T-helper 2 cell treated with Interferon-gamma antibody and Interleukin-4, amounts not matched to agents 5 μg/mL and 100 μg/mL, for 36 hours (primary cell): Measurements from ENCODE around the gene RIMBP2.

Experiments used
- DNase-seq: peaks from one replicate; pipeline ENCODE4 v3.0.0; 2021; ENCODE audit warnings: low spot score
- H3K27ac Mint-ChIP-seq: one replicate; pipeline ENCODE4 v1.8.0; 2021; ENCODE audit warnings: mild to moderate bottlenecking, mixed read lengths
- H3K27me3 Mint-ChIP-seq: one replicate; pipeline ENCODE4 v1.8.0; 2021; ENCODE audit warnings: low read depth, mixed read lengths
- H3K36me3 Mint-ChIP-seq: one replicate; pipeline ENCODE4 v1.8.0; 2021; ENCODE audit warnings: low read depth, mixed read lengths
- H3K4me1 Mint-ChIP-seq: one replicate; pipeline ENCODE4 v1.8.0; 2021; ENCODE audit warnings: low read depth, mixed read lengths
- H3K4me3 Mint-ChIP-seq: one replicate; pipeline ENCODE4 v1.8.0; 2022; ENCODE audit warnings: mild to moderate bottlenecking, moderate library complexity, mixed read lengths
- H3K9me3 Mint-ChIP-seq: one replicate; pipeline ENCODE4 v1.8.0; 2021; ENCODE audit warnings: mixed read lengths

The RIMBP2 gene

DNA sequence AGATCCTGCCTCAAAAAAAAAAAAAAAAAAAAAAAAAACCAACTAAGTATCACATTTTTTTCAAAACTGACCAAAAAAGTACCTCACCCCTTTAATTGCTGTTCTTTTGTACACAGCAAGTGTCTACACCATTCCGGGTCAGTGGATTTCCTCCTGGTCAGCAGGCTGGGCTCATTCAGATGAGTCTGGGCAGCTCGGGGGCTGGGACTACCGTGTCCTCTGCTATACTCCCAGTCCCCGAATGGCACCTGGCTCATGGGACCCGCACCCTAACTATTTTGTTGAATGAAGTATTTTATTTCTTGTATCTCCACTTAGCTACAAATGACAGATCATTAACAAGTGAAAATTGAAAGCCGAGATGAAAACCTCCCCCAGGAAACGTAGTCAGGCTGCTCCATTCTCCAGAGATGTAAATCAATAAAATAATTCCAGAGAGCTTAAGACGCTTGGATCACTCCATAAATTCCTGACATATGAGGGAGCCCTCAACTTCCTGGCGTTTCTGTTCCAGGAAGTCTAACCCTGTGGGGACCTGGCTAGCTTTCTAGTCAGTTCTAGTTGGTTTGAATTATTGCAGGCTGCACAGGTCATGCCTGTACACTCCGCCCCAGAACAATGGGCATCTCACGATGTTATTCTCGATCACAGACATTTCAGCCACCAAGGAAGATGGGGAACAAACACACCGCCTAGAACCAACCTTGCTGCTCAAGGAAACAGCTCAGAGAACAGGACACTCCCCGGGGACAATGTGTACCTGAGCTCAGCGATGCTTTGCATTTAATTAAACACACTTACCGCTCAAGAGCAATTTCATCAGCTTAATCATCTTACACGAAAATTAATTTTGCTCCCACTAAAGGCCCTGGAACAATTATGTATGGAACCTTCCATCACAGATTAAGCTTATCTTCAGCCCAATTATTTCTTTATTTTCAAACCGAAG is 76.3 kb downstream of the RIMBP2 start:
- H3K4me1 Mint-ChIP-seq, result no peaks in the 10 kb centered on the region
- H3K36me3 Mint-ChIP-seq, result no peaks in the 10 kb centered on the region
- H3K9me3 Mint-ChIP-seq, result no peaks in the 10 kb centered on the region
- H3K4me3 Mint-ChIP-seq, result no peak overlapping the region
- no peak for DNase-seq
- no peak overlapping the region for H3K27ac Mint-ChIP-seq
- H3K27me3 Mint-ChIP-seq, result no peaks in the 10 kb centered on the region

DNA sequence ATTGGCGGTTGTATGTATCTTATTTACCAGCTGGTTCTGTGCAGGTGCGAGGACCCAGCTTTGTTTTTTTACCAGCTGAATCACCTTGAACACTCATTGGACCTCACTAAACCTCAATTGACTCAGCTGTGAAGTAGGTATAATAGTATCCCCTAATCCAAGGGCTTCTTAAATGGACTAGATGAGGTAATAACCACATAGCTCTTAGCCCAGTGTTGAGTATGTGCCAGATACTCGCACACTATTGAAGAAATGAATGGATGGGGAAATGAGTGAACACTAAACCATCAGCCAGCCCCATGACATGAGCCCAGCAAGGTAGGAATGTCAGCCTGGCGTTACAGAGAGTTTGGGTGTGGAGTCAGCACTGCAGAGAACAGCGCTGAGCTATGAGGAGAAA is 79.7 kb downstream of the RIMBP2 start:
- H3K27me3 Mint-ChIP-seq, result no peaks in the 10 kb centered on the region
- H3K9me3 Mint-ChIP-seq, result no peaks in the 10 kb centered on the region
- no peak for DNase-seq
- H3K36me3 Mint-ChIP-seq, result no peaks in the 10 kb centered on the region
- H3K4me1 Mint-ChIP-seq, result no peaks in the 10 kb centered on the region
- no peak overlapping the region for H3K27ac Mint-ChIP-seq
- H3K4me3 Mint-ChIP-seq, result no peak overlapping the region

DNA sequence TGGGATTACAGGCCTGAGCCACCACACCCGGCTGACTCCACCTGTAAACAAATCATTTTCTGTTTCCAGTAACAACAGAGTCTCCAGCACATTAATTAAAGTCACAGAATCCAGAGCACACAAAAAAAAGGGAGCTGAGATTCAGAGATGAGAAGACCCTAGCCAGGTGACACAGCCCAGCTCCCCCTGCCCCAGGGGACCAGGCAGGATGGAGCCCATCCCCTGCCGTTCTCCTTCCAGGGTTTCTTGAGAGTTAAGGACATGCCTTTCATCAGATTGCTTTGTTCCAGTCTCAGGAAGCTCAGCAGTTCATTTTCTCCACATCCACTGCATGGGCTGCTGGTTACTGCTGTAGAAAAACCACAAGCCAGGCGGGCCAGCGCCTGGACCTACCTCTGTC is 81.2 kb downstream of the RIMBP2 start:
- Mint-ChIP-seq H3K9me3 (no peaks in the 10 kb centered on the region), H3K27ac (no peak overlapping the region), H3K4me1 (no peaks in the 10 kb centered on the region), H3K36me3 (no peaks in the 10 kb centered on the region), H3K27me3 (no peaks in the 10 kb centered on the region), H3K4me3 (no peak overlapping the region)
- DNase-seq, result no peak

DNA sequence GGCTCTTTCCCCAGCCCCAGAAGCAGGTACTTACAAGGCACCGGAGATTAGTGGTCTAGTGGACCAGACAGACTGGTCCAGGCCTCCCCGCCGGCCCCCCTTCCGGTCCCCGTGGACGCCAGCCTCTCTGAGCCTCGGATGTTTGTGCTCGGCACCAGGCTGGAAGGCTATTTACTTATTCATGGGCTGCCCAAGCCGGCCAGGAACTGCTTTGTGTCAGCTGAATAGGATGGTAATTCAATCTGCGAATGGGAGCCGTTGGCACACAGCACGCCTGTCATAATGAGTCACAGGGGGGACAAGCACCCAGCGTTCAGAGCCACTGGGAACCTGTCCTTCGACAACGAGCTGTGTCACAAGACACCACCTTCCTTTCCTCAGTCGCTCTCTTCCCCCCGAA is 82.3 kb downstream of the RIMBP2 start:
- Mint-ChIP-seq H3K36me3 (no peaks in the 10 kb centered on the region), H3K4me3 (no peak overlapping the region), H3K27ac (no peak overlapping the region), H3K4me1 (no peaks in the 10 kb centered on the region), H3K27me3 (no peaks in the 10 kb centered on the region), H3K9me3 (no peaks in the 10 kb centered on the region)
- no peak for DNase-seq

DNA sequence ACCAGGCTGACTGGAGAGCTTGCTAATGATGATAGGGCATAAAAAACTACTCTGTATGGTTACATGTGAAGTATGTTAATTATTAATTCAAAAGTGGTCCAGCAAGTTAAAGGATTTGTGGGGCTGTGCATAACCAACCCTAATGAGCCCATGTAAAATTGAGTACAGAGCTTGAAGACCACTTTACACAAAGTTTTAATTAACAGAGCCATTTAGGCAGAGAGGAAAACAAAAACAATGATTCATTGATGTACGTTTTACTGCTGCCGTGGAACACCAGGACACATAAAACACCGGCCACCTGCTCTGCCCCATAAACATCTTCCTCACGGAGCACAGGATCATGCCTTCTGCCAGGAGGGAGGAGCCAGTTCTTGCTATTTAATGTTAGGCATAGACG is 83.5 kb downstream of the RIMBP2 start:
- no peaks in the 10 kb centered on the region for H3K27me3 Mint-ChIP-seq
- H3K36me3 Mint-ChIP-seq, result no peaks in the 10 kb centered on the region

DNA sequence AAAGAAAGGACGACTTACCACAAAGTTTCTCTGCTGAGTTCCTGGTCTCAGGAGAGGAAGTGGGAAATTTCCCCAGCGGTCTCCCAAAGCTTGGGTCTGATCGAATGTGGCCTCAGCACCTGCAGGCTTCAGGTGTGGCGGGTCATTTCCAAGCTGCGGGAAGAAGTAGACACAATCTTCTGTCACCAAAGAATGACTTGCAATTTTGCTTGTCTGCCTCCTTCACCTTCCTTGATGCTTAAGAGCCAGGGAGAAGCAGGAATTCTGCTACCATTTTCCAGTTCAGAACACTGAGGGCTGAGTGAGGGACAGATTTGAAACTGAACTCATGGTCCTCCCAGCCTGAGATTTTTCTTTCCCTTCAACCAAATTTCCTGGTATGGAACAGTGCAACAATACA is 87.8 kb downstream of the RIMBP2 start:
- no peaks in the 10 kb centered on the region for H3K27me3 Mint-ChIP-seq
- H3K4me3 Mint-ChIP-seq, result no peak overlapping the region
- no peaks in the 10 kb centered on the region for H3K9me3 Mint-ChIP-seq
- H3K4me1 Mint-ChIP-seq, result no peaks in the 10 kb centered on the region
- H3K36me3 Mint-ChIP-seq, result no peaks in the 10 kb centered on the region
- H3K27ac Mint-ChIP-seq, result no peak overlapping the region
- DNase-seq, result no peak

More for the DNA sequence above, 83.5 kb downstream of the RIMBP2 start:
- H3K9me3 Mint-ChIP-seq, result no peaks in the 10 kb centered on the region
- H3K4me3 Mint-ChIP-seq, result no peak overlapping the region
- DNase-seq, result no peak
- no peak overlapping the region for H3K27ac Mint-ChIP-seq
- H3K4me1 Mint-ChIP-seq, result no peaks in the 10 kb centered on the region

DNA sequence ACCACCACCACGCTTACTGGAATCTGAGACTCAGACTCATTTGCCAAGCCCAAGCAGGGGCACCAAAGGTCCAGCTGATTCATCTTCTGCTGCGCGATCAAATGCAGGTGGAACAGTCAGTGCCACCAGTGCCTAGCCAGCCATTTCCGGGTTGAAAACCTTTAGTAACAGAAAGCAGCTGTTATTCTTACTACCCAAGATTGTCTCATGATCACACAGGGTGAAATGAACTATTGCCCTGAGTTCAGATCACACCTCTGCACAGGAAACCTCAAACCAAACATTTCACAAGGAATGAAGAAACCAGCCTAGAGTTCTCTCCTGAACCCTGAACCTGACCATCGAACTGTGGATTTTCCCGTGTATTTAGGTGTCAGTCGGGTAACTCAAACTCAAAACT is 88.9 kb downstream of the RIMBP2 start:
- H3K4me1 Mint-ChIP-seq, result no peaks in the 10 kb centered on the region
- H3K27ac Mint-ChIP-seq, result no peak overlapping the region
- H3K9me3 Mint-ChIP-seq, result no peaks in the 10 kb centered on the region
- no peaks in the 10 kb centered on the region for H3K36me3 Mint-ChIP-seq
- no peak for DNase-seq
- H3K4me3 Mint-ChIP-seq, result no peak overlapping the region
- H3K27me3 Mint-ChIP-seq, result no peaks in the 10 kb centered on the region

DNA sequence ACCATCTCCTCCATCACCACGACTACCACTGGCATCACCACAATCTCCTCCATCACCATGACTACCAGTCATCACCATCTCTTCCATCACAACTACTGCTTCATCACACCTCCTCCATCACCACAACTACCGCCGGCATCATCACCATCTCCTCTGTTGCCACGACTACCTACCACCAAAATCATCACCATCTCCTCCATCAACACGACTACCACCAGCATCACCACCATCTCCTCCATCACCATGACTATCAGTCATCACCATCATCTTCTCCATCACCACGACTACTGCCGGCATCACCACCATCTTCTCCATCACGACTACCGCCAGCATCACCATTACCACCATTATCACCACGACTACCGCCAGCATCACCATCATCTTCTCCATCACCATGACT is 89.5 kb downstream of the RIMBP2 start:
- no peak overlapping the region for H3K27ac Mint-ChIP-seq
- no peaks in the 10 kb centered on the region for H3K27me3 Mint-ChIP-seq
- H3K4me3 Mint-ChIP-seq, result no peak overlapping the region
- no peaks in the 10 kb centered on the region for H3K4me1 Mint-ChIP-seq
- no peak for DNase-seq
- H3K9me3 Mint-ChIP-seq, result no peaks in the 10 kb centered on the region
- H3K36me3 Mint-ChIP-seq, result no peaks in the 10 kb centered on the region

DNA sequence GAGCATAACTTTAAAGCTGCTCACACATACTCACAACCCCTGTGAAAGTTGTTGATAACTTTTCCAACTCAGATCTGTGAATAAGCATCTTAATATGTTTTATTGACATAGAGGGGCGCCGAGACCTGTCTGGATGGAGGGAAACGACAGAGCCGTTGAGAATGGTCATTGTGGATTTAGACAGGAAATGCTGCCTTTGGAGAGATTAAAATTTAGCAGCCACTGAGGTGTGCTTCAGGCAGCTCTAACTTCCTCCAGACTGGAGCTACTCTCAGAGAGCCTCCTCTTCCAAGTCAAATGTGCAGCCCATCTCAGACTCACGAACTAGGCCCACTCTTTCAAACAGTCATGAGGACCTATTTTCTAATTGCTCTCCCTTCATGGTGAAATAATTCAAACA is 90.9 kb downstream of the RIMBP2 start:
- no peaks in the 10 kb centered on the region for H3K4me1 Mint-ChIP-seq
- H3K27me3 Mint-ChIP-seq, result no peaks in the 10 kb centered on the region
- no peak for DNase-seq
- H3K4me3 Mint-ChIP-seq, result no peak overlapping the region
- no peaks in the 10 kb centered on the region for H3K9me3 Mint-ChIP-seq
- H3K36me3 Mint-ChIP-seq, result no peaks in the 10 kb centered on the region
- no peak overlapping the region for H3K27ac Mint-ChIP-seq

DNA sequence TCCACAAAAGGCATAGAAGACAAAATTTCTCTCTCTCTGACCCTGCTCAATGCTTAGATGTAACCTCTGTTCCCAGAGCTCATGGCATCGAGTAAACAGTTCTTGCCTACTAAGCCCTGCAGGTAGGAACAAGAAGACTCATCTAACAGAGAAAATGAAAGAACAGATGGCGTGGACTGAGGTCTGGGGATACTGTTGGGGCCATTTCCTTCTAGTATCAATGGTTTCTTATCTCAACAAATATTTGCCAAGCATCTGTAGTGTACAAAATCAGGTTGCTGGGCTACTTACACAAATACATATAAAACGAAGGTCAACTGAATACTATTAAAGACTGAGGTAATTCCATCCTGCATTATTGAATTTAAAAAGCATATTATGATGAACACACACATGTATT is 93.3 kb downstream of the RIMBP2 start:
- no peak for DNase-seq
- no peaks in the 10 kb centered on the region for H3K27me3 Mint-ChIP-seq
- H3K4me1 Mint-ChIP-seq, result no peaks in the 10 kb centered on the region
- H3K9me3 Mint-ChIP-seq, result no peaks in the 10 kb centered on the region
- H3K36me3 Mint-ChIP-seq, result no peaks in the 10 kb centered on the region
- no peak overlapping the region for H3K4me3 Mint-ChIP-seq
- no peak overlapping the region for H3K27ac Mint-ChIP-seq

DNA sequence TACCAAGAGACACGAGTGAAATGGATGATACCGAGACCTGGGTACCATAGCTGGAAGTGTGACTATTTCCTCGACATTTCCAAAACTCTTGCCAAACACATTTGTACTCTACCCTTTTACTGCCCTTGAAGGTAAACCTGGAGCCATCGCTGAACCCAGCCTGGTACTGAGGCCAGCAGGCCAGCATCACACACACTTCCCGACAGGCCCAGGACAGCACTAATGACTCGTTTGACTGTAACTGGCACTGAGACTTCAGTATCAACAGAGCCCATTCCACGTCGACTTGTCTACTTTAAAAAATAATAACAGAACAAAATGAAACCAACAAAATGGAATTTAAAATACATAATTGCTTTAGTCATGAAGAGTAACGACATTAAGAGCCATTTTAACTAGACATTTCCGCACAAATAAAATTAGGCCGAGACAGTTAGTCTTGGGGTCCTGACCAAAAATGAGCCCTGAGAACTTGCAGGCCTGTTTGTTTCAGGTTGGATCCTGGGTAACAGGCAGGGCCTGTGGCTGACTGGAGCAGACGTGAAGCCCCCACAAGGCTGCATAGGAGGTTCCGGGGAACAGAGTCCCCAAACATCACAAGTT is 94.3 kb downstream of the RIMBP2 start:
- H3K4me1 Mint-ChIP-seq, result no peaks in the 10 kb centered on the region
- no peak overlapping the region for H3K27ac Mint-ChIP-seq
- H3K27me3 Mint-ChIP-seq, result no peaks in the 10 kb centered on the region
- no peak for DNase-seq
- H3K9me3 Mint-ChIP-seq, result no peaks in the 10 kb centered on the region
- H3K36me3 Mint-ChIP-seq, result no peaks in the 10 kb centered on the region
- H3K4me3 Mint-ChIP-seq, result no peak overlapping the region

DNA sequence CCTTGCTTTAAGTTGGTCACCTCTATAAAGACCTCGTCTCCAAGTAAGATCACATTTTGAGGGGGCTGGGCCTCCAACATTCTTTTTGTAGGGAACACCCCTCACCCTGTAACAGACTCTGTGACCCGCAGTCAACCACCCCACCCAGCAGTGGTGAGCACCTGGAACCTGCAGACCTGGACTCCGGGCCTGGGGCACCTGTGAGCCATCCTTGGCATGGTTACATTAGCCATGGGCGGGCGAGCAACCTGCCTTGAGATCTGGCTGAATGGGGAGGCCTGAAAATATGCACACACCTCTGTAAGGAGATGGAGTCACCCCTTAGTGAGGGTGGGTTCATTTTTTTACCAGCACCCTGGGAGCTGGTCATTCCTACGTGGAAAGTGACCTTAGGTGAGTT is 95.3 kb downstream of the RIMBP2 start:
- Mint-ChIP-seq H3K4me1 (no peaks in the 10 kb centered on the region), H3K9me3 (no peaks in the 10 kb centered on the region), H3K36me3 (no peaks in the 10 kb centered on the region), H3K27me3 (no peaks in the 10 kb centered on the region), H3K4me3 (no peak overlapping the region), H3K27ac (no peak overlapping the region)
- no peak for DNase-seq

DNA sequence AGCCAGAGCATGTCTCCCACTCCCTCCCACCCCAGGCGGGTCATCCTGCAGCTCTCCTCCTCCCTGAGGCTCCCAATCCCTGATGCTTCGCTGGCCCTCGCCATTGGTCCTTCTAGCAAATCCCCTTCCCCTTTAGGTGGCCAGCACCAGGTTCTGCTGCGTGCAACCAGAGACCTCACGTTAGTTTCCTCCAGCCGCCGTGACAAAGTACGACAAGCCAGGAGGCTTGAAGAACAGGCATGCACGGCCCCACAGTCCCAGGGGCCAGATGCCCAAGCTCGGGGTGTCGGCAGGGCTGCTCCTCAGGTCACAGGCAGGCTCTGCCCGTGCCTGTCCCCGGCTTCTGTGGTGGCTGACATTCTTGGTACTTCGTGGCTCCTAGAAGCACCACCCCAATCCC is 95.8 kb downstream of the RIMBP2 start:
- DNase-seq, result no peak
- Mint-ChIP-seq H3K4me3 (no peak overlapping the region), H3K27ac (no peak overlapping the region), H3K4me1 (no peaks in the 10 kb centered on the region), H3K9me3 (no peaks in the 10 kb centered on the region), H3K27me3 (no peaks in the 10 kb centered on the region), H3K36me3 (no peaks in the 10 kb centered on the region)

DNA sequence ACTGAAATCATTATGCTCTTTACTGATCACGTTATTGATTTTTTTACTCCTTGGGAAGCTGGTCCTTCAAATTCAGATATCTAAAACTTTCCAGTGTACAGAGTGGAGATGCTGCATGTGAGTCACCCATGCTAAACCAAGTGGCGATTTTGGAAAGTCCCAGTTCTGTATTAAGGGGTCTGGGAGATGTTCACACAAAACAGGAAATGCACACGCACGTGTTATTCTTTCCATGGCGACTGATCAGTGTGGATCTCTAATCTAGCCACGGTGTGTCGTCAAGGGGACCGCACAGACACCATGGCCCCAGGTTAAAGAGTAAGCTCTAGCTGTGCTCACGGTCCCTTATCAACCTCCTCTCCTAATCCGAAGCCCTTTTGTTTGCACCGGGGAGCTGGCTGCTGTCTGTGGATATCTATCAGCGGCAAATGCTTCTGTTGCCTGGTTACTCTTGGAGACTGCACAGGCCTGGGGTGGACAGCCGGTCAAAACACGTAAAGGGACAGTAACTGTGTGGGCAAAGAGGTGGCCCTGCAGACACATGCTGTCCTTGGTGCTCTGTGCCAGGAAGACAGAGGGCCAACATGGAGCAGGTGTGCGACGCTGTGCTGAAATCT is 96.6 kb downstream of the RIMBP2 start:
- H3K36me3 Mint-ChIP-seq, result no peaks in the 10 kb centered on the region
- no peaks in the 10 kb centered on the region for H3K27me3 Mint-ChIP-seq
- no peaks in the 10 kb centered on the region for H3K4me1 Mint-ChIP-seq
- no peaks in the 10 kb centered on the region for H3K9me3 Mint-ChIP-seq
- no peak for DNase-seq
- no peak overlapping the region for H3K4me3 Mint-ChIP-seq
- no peak overlapping the region for H3K27ac Mint-ChIP-seq
